HG02610 (cell line): ENCODE results near the gene C6orf58.

ENCODE experiments used
- ATAC-seq: cut with Tn5 transposase; IDR thresholded peaks from one replicate; pipeline ENCODE4 v1.9.1; 2021; ENCODE audit warnings: mild to moderate bottlenecking, moderate library complexity; ENCODE audit not compliant: unreplicated experiment

The C6orf58 gene

GRCh38 chr6:127576874-127577273 is at the start of gene C6orf58:
Gene C6orf58, plus strand, starts transcription at chr6:127577174. Its CDS starts 12 bp downstream, at chr6:127577186.
- ATAC-seq, result no peak

GRCh38 chr6:127533011-127533410 is 44.0 kb upstream of the C6orf58 start:
- no peak for ATAC-seq

- no peak for ATAC-seq
These were observed 43.2 kb upstream of the C6orf58 start for GRCh38 chr6:127533736-127534135.

GRCh38 chr6:127538750-127539264 is 38.2 kb upstream of the C6orf58 start:
- ATAC-seq, result no peak

GRCh38 chr6:127539272-127539671 is 37.7 kb upstream of the C6orf58 start:
- ATAC-seq, result no peak

GRCh38 chr6:127547215-127547614 is 29.8 kb upstream of the C6orf58 start:
- peak; percentile 48 for ATAC-seq

- no peak for ATAC-seq
These were observed 28.9 kb upstream of the C6orf58 start for GRCh38 chr6:127547904-127548649.

- no peak for ATAC-seq
These were observed 26.6 kb upstream of the C6orf58 start for GRCh38 chr6:127550403-127550802.

GRCh38 chr6:127554435-127555006 is 22.5 kb upstream of the C6orf58 start:
- ATAC-seq, result peak; percentile 62

GRCh38 chr6:127561660-127562059 is 15.3 kb upstream of the C6orf58 start:
- ATAC-seq, result no peak

GRCh38 chr6:127564761-127565160 is 12.2 kb upstream of the C6orf58 start:
- no peak for ATAC-seq

- ATAC-seq, result no peak
These were observed 10.9 kb upstream of the C6orf58 start for GRCh38 chr6:127566119-127566518.

GRCh38 chr6:127566651-127567050 is 10.3 kb upstream of the C6orf58 start:
- no peak for ATAC-seq

- no peak for ATAC-seq
These were observed 9.5 kb upstream of the C6orf58 start for GRCh38 chr6:127567476-127567875.

GRCh38 chr6:127570739-127571389 is 6.1 kb upstream of the C6orf58 start:
- ATAC-seq, result peak; percentile 96

- ATAC-seq, result no peak
These were observed 1.9 kb downstream of the C6orf58 start for GRCh38 chr6:127578900-127579299.

GRCh38 chr6:127581576-127581975 is 4.6 kb downstream of the C6orf58 start:
- no peak for ATAC-seq

GRCh38 chr6:127582777-127583462 is 5.9 kb downstream of the C6orf58 start:
- peak; percentile 78 for ATAC-seq

GRCh38 chr6:127585123-127585522 is 8.1 kb downstream of the C6orf58 start:
- no peak for ATAC-seq

- ATAC-seq, result no peak
These were observed 9.4 kb downstream of the C6orf58 start for GRCh38 chr6:127586372-127586771.

- no peak for ATAC-seq
These were observed 10.9 kb downstream of the C6orf58 start for GRCh38 chr6:127587875-127588274.
